Cerebellar nuclear complex (tissue), 1 donor: ENCODE results near the gene MMP17.
A peak's percentile ranks its signal among the peaks of the same experiment; 100 is the strongest.

Source experiments
- DNase-seq, 2 experiments: peaks; one replicate each; lab custom pipeline; 2025; lab: John Stamatoyannopoulos, UW

The MMP17 gene

DNA sequence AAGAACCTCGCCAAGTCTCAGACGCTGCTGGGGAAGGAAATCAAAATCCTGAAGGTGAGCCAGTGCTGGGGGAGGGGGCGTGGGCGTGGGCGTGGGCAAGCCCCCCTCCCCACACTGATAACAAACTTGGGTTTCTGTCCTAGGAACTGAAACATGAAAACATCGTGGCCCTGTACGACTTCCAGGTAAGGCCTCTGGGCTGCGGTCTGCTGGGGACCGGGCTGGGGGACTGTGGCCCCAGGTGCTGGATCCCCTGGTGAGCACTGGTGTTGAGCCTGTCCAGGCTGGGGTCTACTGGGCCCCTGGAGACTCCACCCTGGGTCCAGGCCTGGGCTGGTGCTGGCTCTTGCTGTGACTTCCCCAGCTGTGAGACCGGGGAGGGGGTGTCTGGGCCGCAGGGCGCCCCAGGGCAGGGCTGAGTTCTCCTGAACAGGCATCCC is 67.5 kb downstream of the MMP17 start:
- DNase-seq, result no peak

DNA sequence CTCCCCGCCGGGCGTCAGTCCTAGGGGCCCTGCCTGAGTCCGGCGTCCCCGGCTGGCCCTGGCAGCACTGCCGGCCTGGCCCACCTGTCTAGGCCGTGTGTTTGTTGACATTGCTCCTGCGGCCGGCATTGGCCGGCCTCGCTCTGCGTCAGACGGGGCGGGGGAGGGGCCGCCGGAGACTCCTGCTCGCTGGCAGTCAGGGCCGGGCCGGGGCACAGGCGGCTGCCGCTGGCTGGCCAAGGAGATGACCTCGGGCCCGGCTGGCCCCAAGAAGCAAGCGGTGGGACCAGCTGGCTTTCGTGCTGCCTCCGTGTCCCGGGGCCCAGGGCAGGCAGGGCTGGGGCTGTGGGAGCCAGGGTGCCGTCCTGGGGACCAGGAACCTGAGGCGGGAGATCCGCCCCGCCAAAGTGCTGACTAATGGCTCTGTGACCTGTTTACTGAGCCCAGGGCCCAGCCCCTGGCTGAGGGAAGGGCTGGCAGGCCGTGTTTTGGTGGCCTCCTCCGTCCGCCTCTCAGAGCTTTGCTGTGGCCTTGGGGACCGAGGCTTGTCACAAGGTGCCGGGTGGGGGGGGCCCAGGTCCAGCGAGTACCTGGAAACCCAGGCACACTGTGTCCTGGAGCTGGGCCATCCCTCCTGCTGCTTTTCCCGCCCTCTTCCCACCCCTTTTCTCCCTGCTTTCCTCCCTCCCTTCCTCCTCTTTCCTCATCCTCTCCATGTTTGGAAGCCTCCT is 68.1 kb downstream of the MMP17 start:
- DNase-seq, result peak; percentile 88 to 93

- DNase-seq, result no peak
These were observed 68.6 kb downstream of the MMP17 start for GRCh38 chr12:131896811-131897270.

DNA sequence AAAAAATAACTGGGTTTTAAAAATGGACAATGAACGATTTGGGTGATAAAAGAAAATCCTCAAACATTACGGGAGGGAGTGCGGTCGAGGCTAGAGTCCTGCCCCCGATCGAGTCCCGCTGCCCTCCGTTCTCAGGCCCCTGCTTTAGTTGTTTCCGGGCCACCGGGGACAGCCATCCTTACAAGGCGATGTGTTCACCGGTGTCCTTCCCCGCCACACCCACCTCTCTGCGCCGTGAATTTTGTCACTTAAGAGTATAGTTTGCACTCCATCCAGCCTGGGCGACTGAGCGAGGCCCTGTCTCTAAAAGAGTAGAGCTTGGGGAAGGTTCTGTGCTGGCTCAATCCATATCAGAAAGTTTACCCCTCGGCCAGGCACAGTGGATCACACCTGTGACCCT is 69.1 kb downstream of the MMP17 start:
- DNase-seq, result no peak

DNA sequence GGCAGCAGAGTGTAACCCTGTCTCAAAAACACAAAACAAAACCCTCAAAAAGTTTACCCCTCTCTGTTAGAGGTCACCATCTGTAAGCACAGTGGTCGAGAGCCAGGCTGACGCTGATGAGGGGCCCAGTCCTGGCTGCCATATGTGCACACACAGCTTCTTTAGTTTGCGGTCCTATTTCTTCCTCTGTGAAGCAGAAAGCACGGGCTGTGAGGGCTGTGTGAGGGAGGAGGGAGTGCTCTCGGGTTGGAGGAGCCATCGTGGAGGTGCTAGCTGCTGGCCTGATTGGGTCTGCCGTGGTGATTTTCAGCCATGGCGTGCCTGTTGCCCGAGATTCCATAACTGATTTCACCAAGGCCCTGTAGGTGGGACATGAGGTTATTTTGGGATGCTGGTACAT is 69.7 kb downstream of the MMP17 start:
- DNase-seq, result no peak

DNA sequence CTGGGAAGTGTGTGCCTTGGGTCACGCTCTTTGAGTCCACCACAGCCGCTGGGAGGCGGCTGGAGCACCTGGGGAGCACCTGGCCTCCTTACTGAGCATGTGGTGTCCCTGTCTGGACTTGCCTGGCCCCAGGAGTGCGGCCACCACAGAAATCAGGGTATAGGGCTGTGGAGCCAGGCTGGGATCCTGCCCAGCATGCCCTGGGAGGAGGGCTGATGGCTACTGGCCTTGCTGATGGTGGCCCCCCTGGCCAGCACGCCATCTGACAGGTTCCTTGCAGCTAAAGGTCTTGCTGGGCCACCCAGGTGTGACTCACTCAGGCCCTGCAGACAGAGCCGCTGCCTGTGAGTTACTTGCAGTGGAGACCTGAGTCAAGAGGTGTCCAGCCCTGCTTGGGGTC is 72.2 kb downstream of the MMP17 start:
- no peak for DNase-seq
